SH-SY5Y (cell line): ENCODE results near the gene TANC1.

Experiments
- GATA2 ChIP-seq: IDR thresholded peaks from 2 replicates; pipeline ENCODE4 v1.6.1; 2011; ENCODE audit warnings: mild to moderate bottlenecking, low read depth, low read length
- GATA3 ChIP-seq: IDR thresholded peaks from 2 replicates; pipeline ENCODE4 v1.6.1; 2011; ENCODE audit warnings: low read depth, mild to moderate bottlenecking, low read length, moderate library complexity

- TF ChIP-seq GATA2 (no peak), GATA3 (no peak)
Measured at GRCh38 chr2:158969162-158969714, 798 bp downstream of the TANC1 start.
